ENCODE measurements around the gene GPR183.

The GPR183 gene

GRCh38 chr13:99290894-99291293 lies 16.3 kb downstream of the GPR183 start:
- no peak overlapping the region for H3K4me3 ChIP-seq (ENCODE audit: low read depth, low read length)
- no peak for TF ChIP-seq CTCF (IDR thresholded peaks at IDR 0.05; ENCODE audit: control insufficient read depth, extremely low read depth, insufficient read depth)
- DNase-seq (ENCODE audit: low read depth): no peak

GRCh38 chr13:99289674-99290337 lies 17.4 kb downstream of the GPR183 start:
- DNase-seq (ENCODE audit: low read depth): no peak
- H3K4me3 ChIP-seq (ENCODE audit: low read depth, low read length): no peak overlapping the region
- TF ChIP-seq CTCF (IDR thresholded peaks at IDR 0.05; ENCODE audit: control insufficient read depth, extremely low read depth, insufficient read depth): no peak

GRCh38 chr13:99289271-99289670 lies 17.9 kb downstream of the GPR183 start:
- DNase-seq (ENCODE audit: low read depth): no peak
- H3K4me3 ChIP-seq (ENCODE audit: low read depth, low read length): no peak overlapping the region
- no peak for TF ChIP-seq CTCF (IDR thresholded peaks at IDR 0.05; ENCODE audit: control insufficient read depth, extremely low read depth, insufficient read depth)

GRCh38 chr13:99288089-99288488 lies 19.1 kb downstream of the GPR183 start:
- H3K4me3 ChIP-seq (ENCODE audit: low read depth, low read length): no peak overlapping the region
- no peak for TF ChIP-seq CTCF (IDR thresholded peaks at IDR 0.05; ENCODE audit: control insufficient read depth, extremely low read depth, insufficient read depth)
- no peak for DNase-seq (ENCODE audit: low read depth)

GRCh38 chr13:99287551-99287950 lies 19.6 kb downstream of the GPR183 start:
- H3K4me3 ChIP-seq (ENCODE audit: low read depth, low read length): no peak overlapping the region
- TF ChIP-seq CTCF (IDR thresholded peaks at IDR 0.05; ENCODE audit: control insufficient read depth, extremely low read depth, insufficient read depth): no peak
- peak; percentile 28 for DNase-seq (ENCODE audit: low read depth)

GRCh38 chr13:99285432-99286182 lies 21.6 kb downstream of the GPR183 start:
- TF ChIP-seq CTCF (IDR thresholded peaks at IDR 0.05; ENCODE audit: control insufficient read depth, extremely low read depth, insufficient read depth): no peak
- no peak for DNase-seq (ENCODE audit: low read depth)
- no peak overlapping the region for H3K4me3 ChIP-seq (ENCODE audit: low read depth, low read length)

Data from LNCaP clone FGC (cell line).